ACC112 (cell line): ENCODE results near the gene SOX14.

ENCODE experiments used
- H2AFZ ChIP-seq: fragments of 200-600 bp; sonication (generic); one replicate; pipeline ENCODE4 v1.6.0; 2017; ENCODE audit warnings: antibody characterized with exemption, low read length; ENCODE audit not compliant: unreplicated experiment
- H3K27ac ChIP-seq: fragments of 200-600 bp; sonication (generic); 2 replicates; pipeline ENCODE4 v1.5.1; 2014; ENCODE audit warnings: low read depth, mild to moderate bottlenecking, antibody characterized with exemption, low read length, moderate library complexity
- H3K27me3 ChIP-seq: fragments of 200-600 bp; sonication (generic); 2 replicates; pipeline ENCODE4 v1.6.1; 2014; ENCODE audit warnings: mild to moderate bottlenecking, antibody characterized with exemption, low read length, moderate library complexity, mixed read lengths; ENCODE audit not compliant: insufficient read depth
- H3K36me3 ChIP-seq: fragments of 200-600 bp; sonication (generic); 2 replicates; pipeline ENCODE4 v1.6.1; 2016; ENCODE audit warnings: mild to moderate bottlenecking, antibody characterized with exemption, low read length, moderate library complexity, mixed read lengths; ENCODE audit not compliant: insufficient read depth
- H3K4me1 ChIP-seq: fragments of 200-600 bp; sonication (generic); one replicate; pipeline ENCODE4 v1.6.1; 2016; ENCODE audit warnings: low read length, mixed read lengths; ENCODE audit not compliant: insufficient read depth, unreplicated experiment, control insufficient read depth
- H3K4me3 ChIP-seq: fragments of 200-600 bp; sonication (generic); 2 replicates; pipeline ENCODE4 v1.5.1; 2014; ENCODE audit warnings: mild to moderate bottlenecking, low read depth, low read length
- H3K79me2 ChIP-seq: fragments of 200-600 bp; sonication (generic); one replicate; pipeline ENCODE4 v1.6.0; 2016; ENCODE audit warnings: low read length; ENCODE audit not compliant: control insufficient read depth, unreplicated experiment, insufficient read depth

SOX14 gene

DNA sequence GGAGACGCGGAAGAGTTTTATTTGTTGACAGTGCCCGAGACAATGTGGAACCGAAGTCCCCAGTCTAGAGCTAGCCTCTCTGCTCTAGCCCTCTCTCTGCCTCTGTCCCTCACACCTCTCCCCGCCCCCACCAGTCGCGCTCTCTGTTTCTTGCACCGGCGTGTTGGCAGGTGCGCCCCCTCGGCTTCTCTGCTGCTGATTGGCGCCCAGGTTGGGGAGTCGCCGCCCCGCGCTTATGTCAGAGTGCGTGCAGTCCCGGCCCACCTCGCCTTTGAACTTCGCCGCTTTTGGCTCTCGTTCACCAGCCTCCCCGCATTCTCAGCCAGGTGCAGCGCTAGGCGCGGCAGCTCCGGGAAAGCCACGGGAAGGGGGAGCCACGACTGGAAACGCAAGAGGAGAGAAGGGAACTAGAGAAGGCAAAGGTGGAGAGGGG lies at the start of gene SOX14:
Gene SOX14, plus strand, starts transcription at position 315 of the 433 bp plus-strand sequence. CDS start 470 bp downstream, outside the sequence.
- peak within 1 kb of the TSS; percentile 29; the same call in 1 of the 2 replicates for H3K4me3 ChIP-seq
- no peaks in the 10 kb centered on the region for H3K79me2 ChIP-seq
- H3K4me1 ChIP-seq = no peaks in the 10 kb centered on the region
- no peak within 1 kb of the TSS for H3K27ac ChIP-seq
- H3K27me3 ChIP-seq = peaks cover 90% of the 10 kb centered on the region
- no peak within 1 kb of the TSS for H2AFZ ChIP-seq
- no peaks in the 10 kb centered on the region for H3K36me3 ChIP-seq

DNA sequence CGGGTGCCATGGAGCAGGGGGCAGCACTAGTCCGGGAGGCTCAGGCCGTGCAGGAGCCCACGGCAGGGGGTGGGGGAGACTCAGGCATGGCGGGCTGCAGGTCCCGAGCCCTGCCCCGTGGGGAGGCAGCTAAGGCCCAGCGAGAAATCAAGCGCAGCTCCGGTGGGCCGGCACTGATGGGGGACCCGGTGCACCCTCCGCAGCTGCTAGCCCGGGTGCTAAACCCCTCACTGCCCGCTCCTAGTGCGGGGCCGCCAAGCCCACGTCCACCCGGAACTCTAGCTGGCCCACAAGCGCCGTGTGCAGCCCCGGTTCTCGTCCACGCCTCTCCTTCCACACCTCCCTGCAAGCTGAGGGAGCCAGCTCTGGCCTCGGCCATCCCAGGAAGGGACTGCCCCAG lies 49.6 kb upstream of the SOX14 start:
- no peaks in the 10 kb centered on the region for H3K36me3 ChIP-seq
- H3K4me1 ChIP-seq = no peaks in the 10 kb centered on the region
- H2AFZ ChIP-seq = no peak overlapping the region
- no peaks in the 10 kb centered on the region for H3K79me2 ChIP-seq
- no peak overlapping the region for H3K27ac ChIP-seq
- no peaks in the 10 kb centered on the region for H3K27me3 ChIP-seq
- H3K4me3 ChIP-seq = no peak overlapping the region

DNA sequence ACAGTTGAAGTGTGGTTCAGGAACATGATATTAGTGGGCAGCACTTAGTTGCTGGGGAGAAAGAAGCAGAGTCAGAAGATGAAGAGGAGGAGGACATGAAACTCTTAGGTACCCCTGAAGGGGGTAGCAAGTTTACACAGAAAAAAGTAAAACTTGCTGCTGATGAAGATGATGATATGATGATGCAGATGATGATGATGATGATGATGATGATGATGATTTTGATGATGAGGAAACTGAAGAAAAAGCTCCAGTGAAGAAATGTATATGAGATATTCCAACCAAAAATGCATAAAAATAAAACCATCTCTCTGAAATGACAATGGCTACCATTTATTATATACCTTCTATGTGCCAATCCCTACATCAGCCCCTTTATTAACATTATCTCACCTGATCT lies 39.9 kb upstream of the SOX14 start:
- no peaks in the 10 kb centered on the region for H3K79me2 ChIP-seq
- no peaks in the 10 kb centered on the region for H3K4me1 ChIP-seq
- no peaks in the 10 kb centered on the region for H3K27me3 ChIP-seq
- H3K4me3 ChIP-seq = no peak overlapping the region
- no peak overlapping the region for H3K27ac ChIP-seq
- H2AFZ ChIP-seq = no peak overlapping the region
- H3K36me3 ChIP-seq = no peaks in the 10 kb centered on the region

DNA sequence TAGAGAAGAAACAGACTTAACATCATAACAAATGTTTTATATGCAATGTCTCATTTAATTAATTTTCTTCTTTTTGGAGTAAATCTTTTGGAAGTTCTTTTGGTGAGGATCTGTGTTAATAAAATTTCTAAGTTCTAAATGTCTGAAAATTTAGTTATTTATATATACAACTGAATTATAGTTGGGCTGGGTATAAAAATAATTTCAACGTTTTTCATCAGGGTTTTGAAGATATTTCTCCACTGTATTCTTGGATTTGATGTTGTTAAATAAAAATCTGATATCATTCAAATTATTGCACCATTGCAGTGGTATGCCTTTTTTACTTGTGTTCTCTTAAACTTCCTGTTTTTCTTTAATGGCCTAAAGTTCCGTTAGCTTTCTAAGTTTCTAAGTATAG lies 26.9 kb upstream of the SOX14 start:
- H3K4me1 ChIP-seq = no peaks in the 10 kb centered on the region
- H3K36me3 ChIP-seq = no peaks in the 10 kb centered on the region
- no peak overlapping the region for H3K4me3 ChIP-seq
- H3K27me3 ChIP-seq = no peaks in the 10 kb centered on the region
- H3K27ac ChIP-seq = no peak overlapping the region
- H2AFZ ChIP-seq = no peak overlapping the region
- H3K79me2 ChIP-seq = no peaks in the 10 kb centered on the region

DNA sequence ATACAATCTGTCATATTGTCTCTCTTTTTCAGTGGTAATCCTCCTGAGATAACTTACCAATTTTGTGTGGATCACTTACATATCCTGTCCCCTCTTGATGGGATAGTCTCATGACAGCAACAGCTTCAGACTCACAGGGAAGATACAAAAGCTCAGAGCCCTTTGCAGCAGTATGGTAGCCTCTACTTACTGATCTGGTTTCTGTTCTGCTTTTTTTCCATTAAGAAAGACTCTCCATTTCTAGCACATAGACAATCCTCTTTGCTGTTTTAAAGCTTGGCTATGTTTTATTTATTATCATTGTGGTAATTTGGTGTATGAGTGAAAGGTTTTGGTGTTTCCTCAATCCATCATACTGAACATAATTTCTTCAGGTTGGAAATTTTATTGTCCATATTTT lies 25.4 kb upstream of the SOX14 start:
- H3K4me3 ChIP-seq = no peak overlapping the region
- H3K27me3 ChIP-seq = no peaks in the 10 kb centered on the region
- no peak overlapping the region for H2AFZ ChIP-seq
- no peaks in the 10 kb centered on the region for H3K36me3 ChIP-seq
- H3K79me2 ChIP-seq = no peaks in the 10 kb centered on the region
- H3K4me1 ChIP-seq = no peaks in the 10 kb centered on the region
- no peak overlapping the region for H3K27ac ChIP-seq

DNA sequence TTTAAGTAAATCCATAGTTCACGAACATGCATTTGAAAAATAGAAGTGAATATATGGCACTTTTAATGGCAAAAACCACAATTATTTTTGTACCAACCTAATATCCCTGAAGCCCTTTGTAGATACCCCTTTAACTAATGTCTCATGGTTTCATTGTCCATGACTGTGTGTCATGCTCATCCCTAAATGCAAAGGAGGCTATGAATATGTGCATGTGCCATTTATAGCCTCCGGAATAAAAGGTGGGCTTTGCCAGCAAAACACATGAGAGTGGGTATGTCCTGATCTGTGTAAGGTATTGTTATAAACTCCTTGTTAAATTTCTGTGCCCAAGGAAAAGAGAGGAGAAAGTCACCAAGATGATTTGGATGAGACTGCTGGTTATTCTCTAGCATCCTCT lies 20.5 kb upstream of the SOX14 start:
- H3K4me3 ChIP-seq = no peak overlapping the region
- no peaks in the 10 kb centered on the region for H3K36me3 ChIP-seq
- H3K4me1 ChIP-seq = no peaks in the 10 kb centered on the region
- H3K79me2 ChIP-seq = no peaks in the 10 kb centered on the region
- H2AFZ ChIP-seq = no peak overlapping the region
- no peaks in the 10 kb centered on the region for H3K27me3 ChIP-seq
- H3K27ac ChIP-seq = no peak overlapping the region

DNA sequence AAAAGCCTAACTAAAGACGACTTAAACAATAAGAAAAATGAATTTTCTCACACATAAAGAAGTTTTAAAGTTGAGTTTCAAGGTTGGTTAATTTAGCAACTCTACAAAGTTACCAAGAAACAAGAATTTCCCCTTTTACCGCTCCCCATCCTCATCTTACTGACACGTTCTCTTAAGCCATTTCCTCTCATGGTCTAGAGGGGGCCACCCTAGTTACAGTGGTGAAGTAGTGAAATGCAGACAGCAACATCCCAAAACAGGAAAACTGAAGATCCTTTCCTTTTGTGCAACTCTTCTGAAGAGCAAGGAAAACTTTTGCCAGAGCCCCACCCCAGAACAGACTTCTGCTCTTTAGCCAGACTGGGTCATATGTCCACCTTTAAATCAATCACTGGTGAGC lies 17.3 kb upstream of the SOX14 start:
- H3K4me1 ChIP-seq = no peaks in the 10 kb centered on the region
- H2AFZ ChIP-seq = no peak overlapping the region
- no peaks in the 10 kb centered on the region for H3K79me2 ChIP-seq
- H3K27me3 ChIP-seq = no peaks in the 10 kb centered on the region
- no peak overlapping the region for H3K4me3 ChIP-seq
- no peak overlapping the region for H3K27ac ChIP-seq
- no peaks in the 10 kb centered on the region for H3K36me3 ChIP-seq

DNA sequence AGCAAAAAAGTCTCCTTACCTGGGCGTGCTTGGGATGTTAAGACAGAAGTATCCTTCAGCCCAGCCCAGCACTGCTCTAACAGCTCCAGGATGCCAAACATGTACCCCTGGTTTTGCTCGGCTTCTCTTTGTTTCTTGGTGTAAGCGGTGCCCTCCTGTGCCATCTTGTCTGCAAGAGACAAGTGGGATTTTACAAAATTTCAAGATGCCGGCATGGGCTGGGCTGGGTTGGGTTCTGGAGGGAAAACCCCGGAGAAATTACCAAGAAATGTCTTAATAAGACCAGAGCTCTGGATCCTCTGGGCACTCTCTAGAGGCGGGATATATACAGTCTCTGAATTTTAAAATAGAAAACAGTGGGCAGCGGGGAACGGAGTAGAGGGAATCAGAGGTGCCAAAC lies 4.6 kb upstream of the SOX14 start:
- H3K4me3 ChIP-seq = no peak overlapping the region
- H3K36me3 ChIP-seq = no peaks in the 10 kb centered on the region
- no peak overlapping the region for H2AFZ ChIP-seq
- no peak overlapping the region for H3K27ac ChIP-seq
- H3K27me3 ChIP-seq = peaks cover 48% of the 10 kb centered on the region
- no peaks in the 10 kb centered on the region for H3K4me1 ChIP-seq
- H3K79me2 ChIP-seq = no peaks in the 10 kb centered on the region

DNA sequence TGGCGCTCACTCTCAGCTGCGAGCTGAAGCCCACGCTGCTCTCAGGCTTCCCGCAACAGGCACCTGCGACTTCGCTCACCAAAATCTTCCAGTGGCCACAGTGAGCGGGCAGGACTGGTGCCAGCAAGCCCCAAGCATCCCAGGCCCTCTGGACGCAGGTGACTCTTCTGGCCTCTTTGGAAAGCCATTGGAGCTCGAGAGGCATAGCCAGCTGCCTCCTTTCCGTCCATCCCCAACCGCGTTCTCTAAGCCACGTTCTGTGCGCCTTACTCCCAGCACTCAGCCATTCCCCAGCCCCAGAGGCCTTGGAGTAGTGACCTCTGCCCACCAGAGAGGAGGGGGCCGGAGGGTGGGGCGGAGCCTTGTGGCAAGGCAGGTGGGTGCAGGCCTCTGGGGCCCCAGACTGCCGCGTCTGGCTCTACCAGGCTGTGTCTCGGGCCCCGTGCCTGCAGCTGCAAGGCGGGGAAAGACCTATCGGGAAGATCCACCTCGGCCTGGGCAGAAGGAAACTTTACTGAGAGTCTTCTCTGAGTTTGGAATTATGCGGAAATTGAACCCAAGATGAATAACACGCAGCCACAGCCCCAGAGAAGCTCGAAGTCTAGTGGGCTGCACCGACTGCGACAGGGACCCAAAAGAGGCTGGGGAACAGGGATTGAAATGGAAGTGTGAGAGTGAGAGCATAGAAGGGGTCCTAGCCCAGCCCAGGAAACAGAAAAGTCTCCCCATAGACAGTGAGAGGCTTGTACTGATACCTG lies 3.6 kb upstream of the SOX14 start:
- H2AFZ ChIP-seq = no peak overlapping the region
- H3K4me1 ChIP-seq = no peaks in the 10 kb centered on the region
- no peaks in the 10 kb centered on the region for H3K36me3 ChIP-seq
- no peak overlapping the region for H3K4me3 ChIP-seq
- peaks cover 58% of the 10 kb centered on the region for H3K27me3 ChIP-seq
- H3K79me2 ChIP-seq = no peaks in the 10 kb centered on the region
- no peak overlapping the region for H3K27ac ChIP-seq

DNA sequence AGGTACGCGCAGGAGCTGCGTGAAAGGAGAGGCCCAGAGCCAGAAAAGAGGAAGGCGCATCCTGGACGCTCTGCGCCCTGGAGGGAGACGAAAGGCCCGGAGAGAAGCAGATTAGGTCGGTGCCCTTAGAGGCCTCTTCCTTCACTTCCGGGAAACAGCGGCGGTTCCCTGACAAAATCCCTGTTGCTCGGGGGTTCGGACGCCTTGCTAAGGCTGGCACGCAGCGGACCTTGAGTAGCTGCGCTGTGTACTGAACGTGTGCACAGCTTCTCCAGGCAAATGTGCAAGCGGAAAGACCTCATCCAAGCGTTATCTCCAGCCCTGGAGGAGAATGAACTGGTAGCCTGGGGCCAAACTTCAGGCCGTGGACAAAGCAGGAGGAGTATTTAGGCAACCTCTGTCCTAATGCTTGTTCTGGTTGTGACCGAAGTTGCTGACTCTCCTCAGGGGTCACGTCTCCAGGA lies 3.0 kb upstream of the SOX14 start:
- no peak overlapping the region for H3K27ac ChIP-seq
- H3K36me3 ChIP-seq = no peaks in the 10 kb centered on the region
- H3K4me3 ChIP-seq = no peak overlapping the region
- peaks cover 64% of the 10 kb centered on the region for H3K27me3 ChIP-seq
- no peaks in the 10 kb centered on the region for H3K4me1 ChIP-seq
- H3K79me2 ChIP-seq = no peaks in the 10 kb centered on the region
- no peak overlapping the region for H2AFZ ChIP-seq
